SK-N-MC (cell line): ENCODE results near the gene MIA3.

Source experiments
- DNase-seq: peaks from one replicate; pipeline ENCODE4 v3.0.0-alpha.2; 2011; ENCODE audit warnings: low read depth, low spot score
- H3K27ac ChIP-seq: fragments of 200-600 bp; sonication (generic); 2 replicates; pipeline ENCODE4 v1.5.1; 2016; ENCODE audit warnings: mixed run types
- H3K36me3 ChIP-seq: fragments of 200-600 bp; sonication (generic); 2 replicates; pipeline ENCODE4 v1.6.1; 2017; ENCODE audit warnings: antibody characterized with exemption, low read length, mixed read lengths; ENCODE audit not compliant: insufficient read depth
- H3K4me3 ChIP-seq: fragments of 200-600 bp; sonication (generic); 2 replicates; pipeline ENCODE4 v1.5.1; 2016
- H3K9ac ChIP-seq: fragments of 200-600 bp; sonication (generic); 2 replicates; pipeline ENCODE4 v1.8.0; 2017; ENCODE audit warnings: mixed run types, mixed read lengths; ENCODE audit not compliant: insufficient read length
- H3K9me3 ChIP-seq: fragments of 200-600 bp; sonication (generic); 2 replicates; pipeline ENCODE4 v1.6.1; 2017; ENCODE audit warnings: low read depth, mild to moderate bottlenecking, antibody characterized with exemption, low read length, moderate library complexity, mixed read lengths
- EZH2 ChIP-seq: fragments of 200-600 bp; sonication (generic); IDR thresholded peaks from one replicate; pipeline ENCODE4 v1.6.1; 2017; ENCODE audit warnings: antibody characterized with exemption
- FOXP2 ChIP-seq: optimal IDR thresholded peaks from 2 replicates; pipeline ENCODE3; 2011; ENCODE audit warnings: mild to moderate bottlenecking, moderate library complexity; ENCODE audit not compliant: insufficient read depth; ENCODE audit errors: extremely low read length, control extremely low read depth
- POLR2AphosphoS5 ChIP-seq: IDR thresholded peaks from 2 replicates; pipeline ENCODE4 v1.6.1; 2012; ENCODE audit warnings: mild to moderate bottlenecking, low read depth, low read length, borderline replicate concordance

Gene MIA3

GRCh38 chr1:222627232-222627631 lies 9.3 kb downstream of the MIA3 start:
- TF ChIP-seq EZH2 (no peak), POLR2AphosphoS5 (no peak), FOXP2 (no peak)
- H3K27ac ChIP-seq, result no peak overlapping the region
- H3K9me3 ChIP-seq, result no peaks in the 10 kb centered on the region
- peaks cover 28% of the 10 kb centered on the region; the same call in 1 of the 2 replicates for H3K36me3 ChIP-seq
- H3K9ac ChIP-seq, result no peak overlapping the region
- DNase-seq, result no peak
- no peak overlapping the region for H3K4me3 ChIP-seq

GRCh38 chr1:222629921-222630535 lies 12.1 kb downstream of the MIA3 start:
- TF ChIP-seq POLR2AphosphoS5, result no peak
- TF ChIP-seq EZH2, result no peak
- no peak for TF ChIP-seq FOXP2
- DNase-seq, result no peak
- Histone ChIP-seq H3K36me3 (peaks cover 29% of the 10 kb centered on the region), H3K9ac (no peak overlapping the region), H3K9me3 (no peaks in the 10 kb centered on the region), H3K4me3 (no peak overlapping the region), H3K27ac (no peak overlapping the region)

- TF ChIP-seq POLR2AphosphoS5 (no peak), FOXP2 (no peak), EZH2 (no peak)
- Histone ChIP-seq H3K36me3 (peaks cover 36% of the 10 kb centered on the region), H3K27ac (no peak overlapping the region), H3K4me3 (no peak overlapping the region), H3K9ac (no peak overlapping the region), H3K9me3 (no peaks in the 10 kb centered on the region)
- no peak for DNase-seq
Measured at GRCh38 chr1:222631611-222632208, 13.8 kb downstream of the MIA3 start.

GRCh38 chr1:222632749-222633148 lies 14.9 kb downstream of the MIA3 start:
- H3K9ac ChIP-seq, result no peak overlapping the region
- peaks cover 36% of the 10 kb centered on the region for H3K36me3 ChIP-seq
- no peak overlapping the region for H3K4me3 ChIP-seq
- H3K9me3 ChIP-seq, result no peaks in the 10 kb centered on the region
- no peak for DNase-seq
- H3K27ac ChIP-seq, result no peak overlapping the region
- TF ChIP-seq FOXP2 (no peak), POLR2AphosphoS5 (no peak), EZH2 (no peak)

GRCh38 chr1:222634180-222635013 lies 16.5 kb downstream of the MIA3 start:
- DNase-seq, result peak; percentile 94
- no peaks in the 10 kb centered on the region for H3K9me3 ChIP-seq
- no peak overlapping the region for H3K4me3 ChIP-seq
- TF ChIP-seq POLR2AphosphoS5 (no peak), EZH2 (no peak), FOXP2 (no peak)
- peaks cover 29% of the 10 kb centered on the region for H3K36me3 ChIP-seq
- H3K27ac ChIP-seq, result no peak overlapping the region
- H3K9ac ChIP-seq, result no peak overlapping the region

- H3K36me3 ChIP-seq, result peaks cover 12% of the 10 kb centered on the region; the same call in 1 of the 2 replicates
- H3K27ac ChIP-seq, result no peak overlapping the region
- no peak overlapping the region for H3K9ac ChIP-seq
- DNase-seq, result no peak
- no peaks in the 10 kb centered on the region for H3K9me3 ChIP-seq
- no peak for TF ChIP-seq POLR2AphosphoS5
- no peak for TF ChIP-seq EZH2
- TF ChIP-seq FOXP2, result no peak
- H3K4me3 ChIP-seq, result no peak overlapping the region
Measured at GRCh38 chr1:222641269-222641948, 23.5 kb downstream of the MIA3 start.

GRCh38 chr1:222642468-222642867 lies 24.6 kb downstream of the MIA3 start:
- no peak overlapping the region for H3K4me3 ChIP-seq
- no peak overlapping the region for H3K27ac ChIP-seq
- TF ChIP-seq EZH2, result no peak
- no peak for TF ChIP-seq POLR2AphosphoS5
- no peak for TF ChIP-seq FOXP2
- no peak overlapping the region for H3K9ac ChIP-seq
- peaks cover 20% of the 10 kb centered on the region; the same call in 1 of the 2 replicates for H3K36me3 ChIP-seq
- DNase-seq, result no peak
- no peaks in the 10 kb centered on the region for H3K9me3 ChIP-seq

GRCh38 chr1:222643606-222643937 lies 25.7 kb downstream of the MIA3 start:
- H3K36me3 ChIP-seq, result peaks cover 20% of the 10 kb centered on the region; the same call in 1 of the 2 replicates
- H3K4me3 ChIP-seq, result peak overlapping the region; percentile 88
- no peak for DNase-seq
- no peaks in the 10 kb centered on the region for H3K9me3 ChIP-seq
- peak overlapping the region; percentile 90 for H3K9ac ChIP-seq
- no peak for TF ChIP-seq POLR2AphosphoS5
- TF ChIP-seq FOXP2, result no peak
- TF ChIP-seq EZH2, result no peak
- H3K27ac ChIP-seq, result peak overlapping the region; percentile 93
